ENCODE measurements around the gene C16orf87. TPM values are rescaled to one million over a fixed set of nuclear protein-coding genes. Genes with fewer than 3 reads are reported as not detected.

The C16orf87 gene
- total RNA-seq, 1 donor from 2014 or later = 9.3 TPM

DNA sequence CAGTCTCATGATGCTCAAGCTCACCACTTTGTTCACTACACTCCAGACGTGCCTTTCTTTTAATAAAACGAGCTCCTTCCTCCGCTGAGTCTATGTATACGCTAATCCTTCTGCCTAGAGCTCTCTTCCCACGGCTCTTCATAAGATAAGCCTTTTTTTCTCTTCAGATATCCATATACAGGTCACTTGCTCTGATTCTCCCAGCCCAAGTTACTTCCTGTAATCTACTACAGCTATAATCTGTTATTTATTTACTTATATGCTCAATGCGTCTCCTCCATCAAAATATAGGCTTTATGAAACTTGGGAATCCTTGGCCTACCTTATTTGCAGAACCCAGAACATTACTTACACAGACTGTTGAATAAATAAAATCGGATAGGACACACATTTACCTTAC is 17.4 kb downstream of the C16orf87 start:
- no peak for TF ChIP-seq CTCF (conservative IDR thresholded peaks at IDR 0.05; ENCODE audit: low read depth, low read length)

GRCh38 chr16:46812781-46813540 is 18.0 kb downstream of the C16orf87 start:
- no peak overlapping the region for H3K4me3 ChIP-seq (ENCODE audit: low read depth, low read length)
- DNase-seq (ENCODE audit: low read depth) = no peak
- TF ChIP-seq CTCF (conservative IDR thresholded peaks at IDR 0.05; ENCODE audit: low read depth, low read length) = no peak

More for the DNA sequence above, 17.4 kb downstream of the C16orf87 start:
- no peak for DNase-seq (ENCODE audit: low read depth)
- H3K4me3 ChIP-seq (ENCODE audit: low read depth, low read length) = no peak overlapping the region

- no peak for DNase-seq (ENCODE audit: low read depth)
- no peak for TF ChIP-seq CTCF (conservative IDR thresholded peaks at IDR 0.05; ENCODE audit: low read depth, low read length)
- H3K4me3 ChIP-seq (ENCODE audit: low read depth, low read length) = no peak overlapping the region
Measured at GRCh38 chr16:46811682-46812081, 19.3 kb downstream of the C16orf87 start.

- H3K4me3 ChIP-seq (ENCODE audit: low read depth, low read length) = no peak overlapping the region
- DNase-seq (ENCODE audit: low read depth) = no peak
- TF ChIP-seq CTCF (conservative IDR thresholded peaks at IDR 0.05; ENCODE audit: low read depth, low read length) = no peak
Measured at GRCh38 chr16:46808997-46809396, 22.0 kb downstream of the C16orf87 start.

DNA sequence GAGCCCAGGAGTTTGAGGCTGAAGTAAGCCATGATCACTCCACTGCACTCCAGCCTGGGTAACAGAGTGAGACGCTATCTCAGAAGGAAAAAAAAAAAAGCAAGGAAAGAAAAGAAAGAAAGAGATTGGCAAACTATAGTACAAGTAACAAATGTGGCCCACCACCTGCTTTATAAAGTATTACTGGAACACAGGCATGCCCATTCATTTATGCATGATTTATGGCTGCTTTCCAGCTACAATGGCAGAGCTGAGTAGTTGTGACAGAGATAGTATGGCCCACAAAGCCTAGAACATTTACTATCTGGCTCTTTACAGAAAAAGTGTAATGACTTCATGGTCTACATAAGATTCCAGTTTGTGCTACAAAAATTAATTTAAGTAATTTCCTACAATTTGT is 23.6 kb downstream of the C16orf87 start:
- no peak overlapping the region for H3K4me3 ChIP-seq (ENCODE audit: low read depth, low read length)
- no peak for TF ChIP-seq CTCF (conservative IDR thresholded peaks at IDR 0.05; ENCODE audit: low read depth, low read length)
- no peak for DNase-seq (ENCODE audit: low read depth)

DNA sequence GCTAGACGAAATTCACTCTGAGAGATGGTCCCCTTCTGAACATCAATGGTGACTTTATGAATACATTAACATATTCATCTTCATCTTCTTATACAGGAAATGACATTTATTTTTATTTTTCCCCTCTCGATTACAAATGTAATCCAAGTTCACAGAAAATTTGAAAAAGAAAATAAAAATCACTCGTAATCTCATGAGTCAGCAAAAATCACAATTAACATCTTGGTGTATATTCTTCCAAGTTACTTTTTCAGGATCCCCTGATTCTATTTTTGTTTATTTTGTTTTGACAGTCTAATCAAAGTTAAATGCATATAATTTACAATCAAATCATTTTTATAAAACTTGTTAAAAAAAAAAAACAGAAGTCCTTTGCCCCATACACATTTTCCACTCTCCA is 27.6 kb downstream of the C16orf87 start:
- no peak for TF ChIP-seq CTCF (conservative IDR thresholded peaks at IDR 0.05; ENCODE audit: low read depth, low read length)
- no peak overlapping the region for H3K4me3 ChIP-seq (ENCODE audit: low read depth, low read length)
- no peak for DNase-seq (ENCODE audit: low read depth)
